ENCODE data around the gene RO60.
A peak's percentile ranks its signal among the peaks of the same experiment; 100 is the strongest.
"Not testable (repeated sequence)": the region's sequence is repeated elsewhere in the genome, so short reads cannot be mapped to it uniquely, and the experiment has no call there.

RO60 gene

GRCh38 chr1:193059282-193060114, at the start of gene RO60, which contains the start of gene UCHL5:
RO60 (plus strand) TSS chr1:193059612; CDS start chr1:193069055, 9,443 bp downstream.
UCHL5 (minus strand) TSS chr1:193059360; CDS start chr1:193059260, 100 bp downstream.
- DNase-seq (ENCODE audit: low read depth in 2 of 2), result peak; percentile 93 to 94

- DNase-seq (ENCODE audit: low read depth in 2 of 2), result no peak
Measured at GRCh38 chr1:193011406-193011805, 48.0 kb upstream of the RO60 start.

- DNase-seq (ENCODE audit: low read depth in 2 of 2), result no peak
Measured at GRCh38 chr1:193013005-193013404, 46.4 kb upstream of the RO60 start.

- no peak for DNase-seq (ENCODE audit: low read depth in 2 of 2)
Measured at GRCh38 chr1:193013707-193014106, 45.7 kb upstream of the RO60 start.

GRCh38 chr1:193014400-193014799, 45.0 kb upstream of the RO60 start:
- no peak for DNase-seq (ENCODE audit: low read depth in 2 of 2)

GRCh38 chr1:193016788-193017187, 42.6 kb upstream of the RO60 start:
- no peak for DNase-seq (ENCODE audit: low read depth in 2 of 2)

GRCh38 chr1:193019442-193020026, 39.9 kb upstream of the RO60 start:
- no peak for DNase-seq (ENCODE audit: low read depth in 2 of 2)

- DNase-seq (ENCODE audit: low read depth in 2 of 2), result no peak
Measured at GRCh38 chr1:193025218-193025617, 34.2 kb upstream of the RO60 start.

- no peak for DNase-seq (ENCODE audit: low read depth in 2 of 2)
Measured at GRCh38 chr1:193030280-193030679, 29.1 kb upstream of the RO60 start.

GRCh38 chr1:193031431-193031830, 28.0 kb upstream of the RO60 start:
- DNase-seq (ENCODE audit: low read depth in 2 of 2), result no peak

GRCh38 chr1:193032643-193033427, 26.6 kb upstream of the RO60 start:
- DNase-seq (ENCODE audit: low read depth in 2 of 2), result not testable (repeated sequence)

GRCh38 chr1:193033610-193034009, 25.8 kb upstream of the RO60 start:
- no peak for DNase-seq (ENCODE audit: low read depth in 2 of 2)

- DNase-seq (ENCODE audit: low read depth in 2 of 2), result no peak
Measured at GRCh38 chr1:193036337-193037047, 22.9 kb upstream of the RO60 start.

- no peak for DNase-seq (ENCODE audit: low read depth in 2 of 2)
Measured at GRCh38 chr1:193040011-193040410, 19.4 kb upstream of the RO60 start.

- no peak for DNase-seq (ENCODE audit: low read depth in 2 of 2)
Measured at GRCh38 chr1:193042766-193043691, 16.4 kb upstream of the RO60 start.

- not testable (repeated sequence) for DNase-seq (ENCODE audit: low read depth in 2 of 2)
Measured at GRCh38 chr1:193048913-193049312, 10.5 kb upstream of the RO60 start.

- DNase-seq (ENCODE audit: low read depth in 2 of 2), result no peak
Measured at GRCh38 chr1:193054169-193054675, 5.2 kb upstream of the RO60 start.

- DNase-seq (ENCODE audit: low read depth in 2 of 2), result peak; percentile 53 to 60
Measured at GRCh38 chr1:193058529-193059281, 707 bp upstream of the RO60 start.

- DNase-seq (ENCODE audit: low read depth in 2 of 2), result no peak
Measured at GRCh38 chr1:193060115-193060403, 647 bp downstream of the RO60 start.

GRCh38 chr1:193060406-193060805, 994 bp downstream of the RO60 start:
- no peak for DNase-seq (ENCODE audit: low read depth in 2 of 2)

All from stimulated activated CD4-positive, alpha-beta T cell treated with anti-CD3 and anti-CD28 coated beads, Interleukin-15, amount 100 ng/mL, for 48 hours (primary cell).